HG03457 (cell line): ENCODE results near the gene BCR.
"Not testable (repeated sequence)": the region's sequence is repeated elsewhere in the genome, so short reads cannot be mapped to it uniquely, and the experiment has no call there.

Source experiments
- ATAC-seq: cut with Tn5 transposase; IDR thresholded peaks from one replicate; pipeline ENCODE4 v1.9.1; 2021; ENCODE audit warnings: moderate number of reproducible peaks; ENCODE audit not compliant: unreplicated experiment

Gene BCR

DNA sequence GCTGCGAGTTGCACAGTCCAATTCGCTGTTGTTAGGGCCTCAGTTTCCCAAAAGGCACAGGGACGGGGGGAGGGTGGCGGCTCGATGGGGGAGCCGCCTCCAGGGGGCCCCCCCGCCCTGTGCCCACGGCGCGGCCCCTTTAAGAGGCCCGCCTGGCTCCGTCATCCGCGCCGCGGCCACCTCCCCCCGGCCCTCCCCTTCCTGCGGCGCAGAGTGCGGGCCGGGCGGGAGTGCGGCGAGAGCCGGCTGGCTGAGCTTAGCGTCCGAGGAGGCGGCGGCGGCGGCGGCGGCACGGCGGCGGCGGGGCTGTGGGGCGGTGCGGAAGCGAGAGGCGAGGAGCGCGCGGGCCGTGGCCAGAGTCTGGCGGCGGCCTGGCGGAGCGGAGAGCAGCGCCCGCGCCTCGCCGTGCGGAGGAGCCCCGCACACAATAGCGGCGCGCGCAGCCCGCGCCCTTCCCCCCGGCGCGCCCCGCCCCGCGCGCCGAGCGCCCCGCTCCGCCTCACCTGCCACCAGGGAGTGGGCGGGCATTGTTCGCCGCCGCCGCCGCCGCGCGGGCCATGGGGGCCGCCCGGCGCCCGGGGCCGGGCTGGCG is at the start of gene BCR:
Gene BCR (plus strand): TSS at position 209 of the 592 bp plus-strand sequence. CDS start 452 bp downstream, outside the sequence.
- no peak for ATAC-seq

DNA sequence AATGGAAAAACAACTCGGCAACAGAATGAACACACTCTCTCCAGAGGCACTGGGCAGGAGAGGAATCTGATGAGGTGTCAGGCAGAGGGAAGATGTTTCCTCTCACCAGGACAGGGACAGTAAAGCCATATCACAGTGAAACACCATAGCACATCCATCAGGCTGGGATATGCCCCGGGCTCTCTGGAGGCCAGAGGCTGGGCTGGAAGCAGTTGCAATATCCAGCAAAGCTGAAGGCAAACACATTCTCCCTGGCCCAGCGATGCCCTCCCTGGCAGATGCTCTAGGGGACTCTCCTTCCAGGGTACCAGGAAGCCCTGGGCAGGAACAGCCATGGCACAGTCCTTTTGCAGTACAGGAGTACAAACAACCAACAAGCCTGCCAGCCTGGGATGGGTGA is 49.6 kb upstream of the BCR start:
- ATAC-seq = no peak

DNA sequence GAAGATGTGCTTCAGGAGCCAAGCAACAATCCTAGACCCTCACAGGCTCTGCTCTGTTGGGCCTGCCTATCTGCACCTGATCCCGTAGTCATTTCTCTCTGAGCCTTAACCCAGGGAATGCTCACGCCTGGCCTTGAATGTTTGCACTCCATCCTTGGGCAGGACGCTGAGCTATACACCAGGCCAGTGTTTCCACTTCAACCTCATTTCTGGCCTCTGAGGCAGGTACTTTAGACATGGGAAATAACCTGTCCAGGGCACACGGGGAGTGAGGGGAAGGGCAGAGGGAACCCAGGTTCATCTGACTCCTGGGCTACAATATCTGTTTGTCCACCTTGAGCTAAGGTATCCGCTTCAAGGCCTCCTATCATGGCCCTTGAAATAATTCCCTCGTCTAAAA is 48.4 kb upstream of the BCR start:
- no peak for ATAC-seq

DNA sequence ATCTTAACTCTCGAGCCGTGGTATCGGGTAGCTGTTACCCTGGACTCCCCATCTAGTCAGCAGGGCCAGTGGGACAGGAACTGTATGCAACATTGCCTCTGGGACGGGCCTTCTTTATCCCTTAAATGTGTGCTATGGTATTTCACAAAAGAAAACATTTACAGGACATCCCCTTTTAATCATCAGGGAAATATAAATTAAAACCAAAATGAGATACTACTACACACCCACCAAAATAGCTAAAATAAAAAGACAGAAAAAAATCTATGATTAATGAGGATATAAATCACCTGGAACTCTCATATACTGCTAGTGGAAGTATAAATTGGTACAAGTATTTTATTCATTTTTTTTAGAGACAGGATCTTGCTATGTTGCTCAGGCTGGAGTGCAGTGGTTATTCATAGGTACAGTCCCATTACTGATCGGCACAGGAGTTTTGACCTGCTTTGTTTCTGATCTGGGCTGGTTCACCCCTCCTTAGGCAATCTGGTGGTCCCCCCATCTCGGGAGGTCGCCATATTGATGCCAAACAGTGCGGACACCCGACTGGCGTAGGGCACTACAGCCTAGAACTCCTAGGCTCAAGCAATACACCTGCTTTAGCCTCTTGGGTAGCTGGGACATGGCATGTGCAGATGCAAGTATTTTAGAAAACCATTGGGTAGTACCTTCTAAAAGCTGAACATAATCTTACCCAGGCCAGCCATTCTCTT is 47.8 kb upstream of the BCR start:
- ATAC-seq = no peak

DNA sequence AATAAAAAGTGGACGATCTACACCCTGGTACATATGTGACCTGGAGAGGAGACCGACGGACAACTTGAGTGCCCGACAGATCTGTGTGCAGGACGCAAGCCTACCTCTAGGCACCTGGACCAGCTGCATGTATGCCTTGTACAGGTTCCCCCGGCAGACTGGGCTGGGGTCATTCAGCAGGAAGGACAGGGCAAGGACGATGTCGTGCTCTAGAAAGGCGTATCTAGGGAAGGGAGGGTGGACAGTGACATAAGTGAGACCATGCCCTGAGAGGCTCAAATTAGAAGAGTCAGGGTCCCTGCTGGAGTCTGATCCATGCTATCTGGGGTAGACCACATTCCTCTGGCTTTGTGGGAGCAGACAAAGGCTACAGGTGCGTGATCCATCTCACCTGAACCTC is 46.4 kb upstream of the BCR start:
- no peak for ATAC-seq

DNA sequence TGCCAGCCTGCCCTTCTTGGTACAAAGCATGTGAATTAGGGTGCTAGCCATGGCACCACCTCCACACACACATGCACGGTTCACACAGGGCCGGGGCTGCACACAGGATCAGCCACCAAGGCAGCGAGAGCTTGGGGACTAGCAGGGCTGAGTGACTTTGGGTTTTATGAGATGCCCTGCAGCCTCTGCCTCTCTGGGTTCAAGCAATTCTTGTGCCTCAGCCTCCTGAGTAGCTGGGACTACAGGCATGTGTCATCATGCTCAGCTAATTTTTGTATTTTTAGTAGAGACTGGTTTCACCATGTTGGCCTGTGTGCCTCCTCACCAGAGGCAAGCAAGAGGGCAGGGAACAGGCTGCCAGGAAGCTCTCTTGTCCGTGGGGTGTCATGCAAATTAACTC is 43.3 kb upstream of the BCR start:
- ATAC-seq = not testable (repeated sequence)

DNA sequence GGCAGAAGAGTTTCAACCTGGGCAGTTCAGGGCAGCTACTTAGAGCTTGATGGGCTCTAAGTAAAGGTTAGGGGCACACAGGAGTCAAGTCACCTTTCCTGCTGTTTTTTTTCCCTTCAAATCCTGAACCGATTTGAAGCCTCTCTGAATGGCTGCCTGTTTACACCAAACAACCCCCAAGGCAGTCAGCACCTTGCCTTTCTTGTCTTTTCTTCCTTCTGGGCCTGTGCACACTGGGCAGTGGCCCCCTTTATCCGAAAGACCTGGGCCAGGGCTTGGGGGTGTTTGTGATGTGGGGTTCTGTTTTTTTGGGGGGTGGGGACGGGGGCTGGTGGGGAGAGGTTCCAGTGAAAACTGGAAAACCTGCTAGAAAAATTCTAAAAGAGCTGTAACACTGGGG is 42.8 kb upstream of the BCR start:
- ATAC-seq = no peak

DNA sequence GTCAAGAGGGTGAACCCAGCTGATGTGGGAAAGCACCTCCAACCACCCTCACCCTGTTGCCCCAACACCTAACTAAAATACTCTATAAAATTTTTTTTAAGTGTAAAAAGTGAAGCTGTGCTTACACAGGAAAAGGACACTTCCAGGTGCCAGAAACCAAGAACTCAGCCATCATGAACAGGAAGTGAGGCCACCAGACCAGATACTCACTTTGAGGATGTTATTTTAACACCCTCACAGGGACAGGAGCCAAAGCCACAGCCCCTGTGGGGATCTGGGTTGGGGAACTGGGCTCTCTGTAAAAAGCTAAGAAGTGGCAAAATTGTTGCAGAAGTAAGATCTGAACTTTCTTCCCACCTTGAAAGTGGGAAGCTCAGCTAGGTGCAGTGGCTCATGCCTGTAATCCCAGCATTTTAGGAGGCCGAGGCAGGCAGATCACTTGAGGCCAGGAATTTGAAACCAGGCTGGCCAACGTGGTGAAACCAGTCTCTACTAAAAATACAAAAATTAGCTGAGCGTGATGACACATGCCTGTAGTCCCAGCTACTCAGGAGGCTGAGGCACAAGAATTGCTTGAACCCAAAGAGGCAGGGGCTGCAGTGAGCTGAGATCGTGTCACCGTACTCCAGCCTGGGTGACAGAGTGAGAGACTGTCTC is 42.3 kb upstream of the BCR start:
- ATAC-seq = no peak

DNA sequence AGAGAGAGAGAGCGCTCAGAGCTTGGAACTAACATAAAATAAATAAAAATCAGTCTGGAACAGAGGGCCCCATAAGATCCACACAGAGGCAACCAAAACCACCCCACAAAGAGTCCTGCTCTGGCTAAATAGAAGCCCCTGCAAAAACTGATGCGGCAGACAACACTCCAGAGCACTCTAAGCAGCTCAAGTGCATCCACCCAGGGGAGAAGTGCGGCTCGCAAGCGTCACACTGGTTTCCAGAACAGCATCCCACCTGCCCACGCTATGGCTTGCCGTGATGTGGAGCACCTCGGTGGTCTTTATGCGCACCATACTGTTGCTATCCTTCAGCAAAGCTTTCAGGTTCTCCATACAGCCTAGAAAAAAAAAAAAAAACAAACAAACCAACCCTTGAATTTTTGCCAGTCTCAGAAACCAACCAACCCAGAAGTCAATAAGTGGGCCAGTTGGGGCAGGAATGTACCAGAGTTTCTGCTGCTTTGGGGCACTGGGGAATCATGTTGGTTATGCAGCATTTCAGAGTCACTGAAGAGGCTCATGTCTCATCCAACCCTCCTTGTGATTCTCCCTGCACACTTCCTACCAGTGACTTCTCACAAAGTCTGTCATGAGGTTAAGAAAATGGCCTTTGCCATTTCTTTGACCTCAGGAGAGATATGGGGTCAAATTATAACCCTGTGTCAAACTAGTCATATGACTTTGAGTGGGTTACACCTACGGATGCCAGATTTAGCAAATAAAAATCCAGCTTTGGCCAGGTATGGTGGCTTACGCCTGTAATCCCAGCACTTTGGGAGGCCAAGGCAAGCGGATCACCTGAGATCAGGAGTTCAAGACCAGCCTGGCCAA is 41.5 kb upstream of the BCR start:
- no peak for ATAC-seq

DNA sequence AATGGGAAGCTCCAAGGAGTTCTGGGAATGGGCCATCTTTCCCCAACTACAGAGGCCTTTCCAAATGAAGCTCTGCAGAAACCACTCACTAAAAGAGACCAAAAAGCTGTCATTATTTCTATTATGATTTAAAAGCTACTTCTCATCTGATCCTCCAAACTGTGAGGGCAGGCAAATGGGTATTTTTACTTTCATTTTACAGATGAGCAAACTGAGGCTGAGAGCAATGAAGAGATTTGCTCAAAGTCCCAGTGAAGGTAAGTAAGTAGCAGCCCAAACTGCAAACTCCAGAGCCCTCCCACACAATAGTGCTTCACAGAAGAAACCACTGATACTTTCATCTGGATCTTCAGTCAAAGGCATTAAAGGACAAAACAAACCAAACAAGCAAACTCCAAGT is 39.9 kb upstream of the BCR start:
- ATAC-seq = no peak

DNA sequence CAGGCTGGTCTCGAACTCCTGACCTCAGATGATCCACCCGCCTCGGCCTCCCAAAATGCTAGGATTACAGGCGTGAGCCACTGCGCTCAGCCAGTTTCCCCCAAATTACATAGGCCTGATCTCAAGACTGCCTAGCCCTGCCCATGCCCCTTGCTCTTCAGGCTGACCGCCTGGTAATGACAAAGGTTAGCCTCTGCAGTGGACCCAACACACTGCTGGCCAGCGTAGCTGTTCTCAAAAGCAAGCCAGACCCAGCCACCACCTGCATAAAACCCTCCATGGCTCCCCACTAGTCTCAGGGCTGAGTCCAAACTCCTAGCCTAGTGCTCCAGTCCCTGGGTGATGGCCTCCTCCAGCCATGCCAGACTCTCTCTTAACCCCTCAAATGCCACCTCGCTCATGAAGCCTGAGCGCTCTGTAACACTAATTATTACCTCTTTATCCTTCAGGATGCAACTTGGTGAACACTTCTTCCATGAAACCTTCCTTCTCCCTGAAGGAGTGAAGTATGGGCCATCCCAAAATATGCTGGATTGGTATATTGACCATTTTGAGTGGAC is 37.7 kb upstream of the BCR start:
- no peak for ATAC-seq

DNA sequence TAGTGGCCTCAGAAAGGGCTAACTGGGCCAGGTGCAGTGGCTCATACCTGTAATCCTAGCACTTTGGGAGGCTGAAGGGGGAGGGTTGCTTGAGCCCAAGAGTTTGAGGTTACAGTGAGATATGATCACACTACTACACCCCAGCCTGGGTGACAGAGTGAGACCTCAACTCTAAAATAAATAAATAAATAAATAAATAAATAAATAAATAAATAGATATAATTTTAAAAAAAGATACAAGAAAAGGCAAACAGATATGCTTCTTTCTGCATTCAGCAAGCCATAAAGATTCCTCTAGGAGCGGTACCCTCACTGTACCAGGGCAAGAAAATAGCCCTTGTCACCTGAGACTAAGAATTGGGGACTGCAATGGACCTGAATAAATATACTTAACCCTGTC is 37.2 kb upstream of the BCR start:
- ATAC-seq = no peak

DNA sequence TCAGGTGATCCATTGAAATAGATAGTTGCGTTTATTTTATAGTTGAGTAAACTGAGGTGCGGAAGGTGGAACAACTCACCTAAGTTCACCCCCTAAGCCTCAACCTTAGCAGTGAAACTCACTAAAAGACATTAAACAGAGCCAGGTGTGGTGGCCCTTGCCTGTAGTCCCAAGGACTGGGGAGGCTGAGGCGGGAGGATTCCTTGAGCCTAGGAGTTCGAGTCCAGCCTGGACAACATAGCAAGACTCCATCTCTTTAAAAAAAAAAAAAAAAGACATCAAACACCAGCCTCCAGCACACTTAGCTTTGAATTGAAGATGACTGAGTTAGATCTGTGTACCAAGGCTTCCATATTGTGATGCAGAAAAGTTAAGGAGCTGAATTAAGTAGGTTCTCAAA is 35.9 kb upstream of the BCR start:
- no peak for ATAC-seq

DNA sequence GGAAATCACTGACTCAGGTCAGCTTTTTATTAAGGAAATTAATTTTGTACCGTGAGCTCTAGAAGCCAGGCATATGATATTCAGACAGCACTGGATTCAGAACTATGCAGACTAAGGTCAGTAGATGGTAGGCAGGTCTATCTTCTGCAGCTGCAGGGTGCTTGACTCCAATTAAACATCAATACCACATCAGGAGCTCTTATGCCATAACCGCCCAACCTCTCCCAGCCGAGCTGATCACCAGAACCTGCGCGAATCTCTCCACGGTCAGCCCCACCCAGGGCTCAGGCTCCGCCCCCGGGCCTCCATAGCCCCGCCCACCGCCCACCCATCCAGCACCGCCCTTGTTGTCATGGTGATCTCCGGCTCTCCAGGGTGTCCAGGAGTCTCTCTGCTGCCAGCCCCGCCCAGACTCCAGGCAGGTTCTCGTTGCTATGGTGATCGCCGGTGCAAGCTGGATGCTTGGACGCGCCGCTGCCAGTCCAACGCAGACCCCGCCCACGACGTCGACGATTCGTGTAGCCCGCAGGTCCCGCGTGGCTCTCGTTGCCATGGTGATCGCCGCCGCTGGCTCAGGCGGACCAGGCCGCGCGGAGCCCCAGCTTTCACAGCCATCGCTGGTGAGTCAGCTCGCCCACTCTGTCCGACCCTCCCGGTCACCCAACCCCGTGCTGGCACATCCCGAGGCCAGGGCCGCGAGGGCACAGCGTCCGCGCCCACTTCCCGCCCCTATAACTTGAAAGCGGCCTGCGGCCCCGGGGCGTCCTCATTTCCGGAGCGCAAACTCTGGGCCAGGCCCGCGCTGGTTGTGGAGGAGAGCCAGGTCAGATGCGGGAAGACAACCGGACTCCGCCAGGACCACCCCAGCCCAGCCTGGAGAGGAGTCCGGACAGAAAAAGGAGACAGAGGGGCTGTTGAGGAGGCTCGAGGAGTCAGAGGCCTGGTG is 35.1 kb upstream of the BCR start, which contains the start of gene RAB36:
Gene RAB36 (plus strand): TSS at position 546 of the 946 bp plus-strand sequence. CDS start 1,140 bp downstream, outside the sequence.
- ATAC-seq = no peak

DNA sequence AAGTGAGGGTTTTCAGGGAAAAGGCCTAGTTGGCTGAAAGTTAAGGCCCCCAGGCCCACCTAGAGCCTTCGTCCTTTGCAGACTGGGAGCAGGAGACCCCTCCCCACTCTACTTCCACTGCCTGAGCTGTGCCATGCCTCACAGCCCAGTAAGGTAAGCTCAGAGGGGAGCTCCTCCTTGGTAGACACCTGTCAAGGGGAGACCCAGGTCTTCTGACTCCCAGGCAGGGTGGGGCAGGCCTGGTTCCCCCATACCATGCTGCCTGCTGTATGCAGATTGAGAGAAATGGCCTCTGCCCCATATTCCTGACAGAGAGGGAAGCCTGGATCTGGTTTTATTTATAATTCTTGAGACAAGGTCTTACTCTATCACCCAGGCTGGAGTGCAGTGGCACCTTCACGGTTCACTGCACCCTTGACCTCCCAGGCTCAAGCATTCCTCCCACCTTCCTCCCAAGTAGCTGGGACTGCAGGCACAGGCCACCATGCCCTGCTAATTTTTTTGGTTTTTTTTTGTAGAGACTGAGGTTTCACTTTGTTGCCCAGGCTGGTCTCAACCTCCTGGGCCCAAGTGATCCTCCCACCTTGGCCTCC is 34.3 kb upstream of the BCR start:
- no peak for ATAC-seq

DNA sequence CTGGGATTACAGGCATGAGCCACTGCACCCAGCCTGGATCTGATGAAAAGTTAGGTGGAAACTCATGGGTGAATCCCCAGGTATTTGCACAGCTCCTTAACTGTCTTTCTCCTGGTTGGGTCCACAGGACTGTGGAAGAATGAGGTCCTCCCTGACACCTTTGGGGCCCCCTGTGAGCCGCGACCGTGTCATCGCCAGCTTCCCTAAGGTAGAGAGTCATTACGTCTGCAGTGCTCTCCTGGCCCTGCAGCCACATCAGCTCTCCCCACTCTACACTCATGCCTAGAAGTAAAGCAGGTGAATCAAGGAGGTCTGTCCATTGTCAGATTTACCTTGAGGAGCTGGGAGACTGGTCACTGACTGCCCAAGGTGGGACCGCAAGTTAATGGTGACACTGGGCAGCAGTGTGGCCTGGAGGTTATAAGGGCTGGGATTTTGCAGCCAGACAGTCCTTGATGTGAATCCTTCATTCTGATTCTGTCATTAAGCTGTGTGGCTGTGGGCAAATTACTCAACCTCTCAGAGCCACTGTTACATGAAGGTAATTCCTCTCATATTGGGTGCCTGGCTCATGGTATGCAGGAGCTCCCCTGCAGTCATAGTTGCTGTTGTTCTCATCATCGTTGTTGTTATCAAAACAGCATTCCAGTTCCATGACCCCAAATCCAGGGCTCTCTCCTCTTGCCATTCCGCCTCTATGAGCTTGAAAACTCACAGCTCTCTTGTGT is 33.7 kb upstream of the BCR start:
- no peak for ATAC-seq

DNA sequence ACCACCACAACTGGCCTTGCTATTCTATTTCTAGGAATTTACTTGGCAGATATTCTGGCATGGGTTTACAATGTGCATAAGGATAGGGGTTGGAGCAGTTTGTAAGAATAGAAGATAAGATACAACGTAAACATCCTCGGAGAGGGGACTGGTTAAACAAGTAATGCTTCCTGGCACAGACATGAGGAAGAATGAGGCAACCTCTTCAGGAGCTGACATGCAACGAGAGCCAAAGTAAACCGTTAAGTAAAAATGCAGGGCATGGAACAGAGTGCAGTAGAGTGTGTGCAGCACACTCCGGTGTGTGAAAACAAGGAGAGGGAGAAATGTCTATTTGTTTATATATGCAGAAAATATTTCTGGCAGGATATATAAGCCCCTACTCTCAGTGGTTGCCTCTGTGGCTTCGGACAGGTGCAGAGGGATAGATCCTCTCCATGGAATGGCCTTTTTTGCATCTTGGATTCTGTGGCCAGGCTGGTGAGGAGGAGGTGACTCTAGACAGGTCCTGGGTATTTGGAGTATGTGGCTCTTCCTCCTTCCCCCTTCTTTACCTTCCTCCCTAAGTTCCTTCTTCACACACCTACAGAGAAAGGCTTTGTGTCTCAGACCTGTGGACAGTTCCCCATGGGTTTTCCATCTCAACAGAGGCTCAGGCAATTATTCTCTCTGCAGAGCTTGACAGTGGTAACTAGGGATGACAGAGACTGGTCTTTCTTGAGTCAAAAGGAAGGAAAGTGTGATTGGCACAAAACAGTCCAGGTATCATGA is 32.5 kb upstream of the BCR start:
- ATAC-seq = no peak

DNA sequence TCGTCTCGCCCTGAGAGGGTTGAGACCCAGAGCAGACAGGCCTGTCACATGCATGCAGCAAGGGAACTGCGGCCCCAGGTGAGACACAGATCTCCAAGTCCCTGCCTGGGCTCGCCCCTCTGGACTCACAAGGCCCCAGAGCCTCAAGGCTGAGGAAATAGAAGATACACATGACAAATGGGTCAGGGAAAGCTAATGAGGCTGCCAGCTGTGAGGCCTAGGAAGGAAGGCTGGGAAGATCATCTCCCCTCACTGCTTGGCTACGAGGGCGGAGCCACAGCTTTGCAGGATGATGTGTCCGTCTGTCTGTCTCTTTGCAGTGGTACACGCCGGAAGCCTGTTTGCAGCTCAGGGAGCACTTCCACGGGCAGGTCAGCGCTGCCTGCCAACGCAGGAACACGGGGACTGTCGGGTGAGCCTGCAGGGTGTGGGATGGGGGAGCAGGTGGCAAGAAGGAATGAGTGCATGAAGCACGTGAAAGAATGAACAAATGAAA is 30.5 kb upstream of the BCR start:
- ATAC-seq = no peak
